ENCODE results near the gene BACE2.

The BACE2 gene

GRCh38 chr21:41136286-41136685 is 31.7 kb upstream of the BACE2 start:
- H3K9me3 ChIP-seq (ENCODE audit: control insufficient read depth in 1 of 2, low read length in 2 of 2): no peaks in the 10 kb centered on the region
- H3K36me3 ChIP-seq (ENCODE audit: control insufficient read depth in 1 of 2, insufficient read depth in 2 of 2, low read length in 2 of 2): no peaks in the 10 kb centered on the region
- no peak overlapping the region for H3K4me3 ChIP-seq (ENCODE audit: low read depth in 1 of 2, low read length in 2 of 2)
- no peak overlapping the region for H3K9ac ChIP-seq (ENCODE audit: low read depth in 1 of 2, low read length in 2 of 2)
- H3K27me3 ChIP-seq (ENCODE audit: control insufficient read depth in 1 of 2, insufficient read depth in 2 of 2, low read length in 2 of 2): peaks cover 0 to 8% of the 10 kb centered on the region in 2 donors
- H3K4me1 ChIP-seq (ENCODE audit: control insufficient read depth in 1 of 2, insufficient read depth in 2 of 2, low read length in 2 of 2): peaks cover 0 to 3% of the 10 kb centered on the region in 2 donors
- no peak overlapping the region for H3K27ac ChIP-seq (ENCODE audit: low read depth, low read length)

GRCh38 chr21:41137401-41137800 is 30.6 kb upstream of the BACE2 start:
- peaks cover 0 to 8% of the 10 kb centered on the region in 2 donors for H3K27me3 ChIP-seq (ENCODE audit: control insufficient read depth in 1 of 2, insufficient read depth in 2 of 2, low read length in 2 of 2)

GRCh38 chr21:41137889-41138288 is 30.1 kb upstream of the BACE2 start:
- H3K36me3 ChIP-seq (ENCODE audit: control insufficient read depth in 1 of 2, insufficient read depth in 2 of 2, low read length in 2 of 2): no peaks in the 10 kb centered on the region
- no peaks in the 10 kb centered on the region for H3K4me1 ChIP-seq (ENCODE audit: control insufficient read depth in 1 of 2, insufficient read depth in 2 of 2, low read length in 2 of 2)
- H3K9ac ChIP-seq (ENCODE audit: low read depth in 1 of 2, low read length in 2 of 2): no peak overlapping the region
- no peak overlapping the region for H3K27ac ChIP-seq (ENCODE audit: low read depth, low read length)
- peaks cover 0 to 8% of the 10 kb centered on the region in 2 donors for H3K27me3 ChIP-seq (ENCODE audit: control insufficient read depth in 1 of 2, insufficient read depth in 2 of 2, low read length in 2 of 2)
- no peak overlapping the region for H3K4me3 ChIP-seq (ENCODE audit: low read depth in 1 of 2, low read length in 2 of 2)
- H3K9me3 ChIP-seq (ENCODE audit: control insufficient read depth in 1 of 2, low read length in 2 of 2): no peaks in the 10 kb centered on the region

More at GRCh38 chr21:41137401-41137800, 30.6 kb upstream of the BACE2 start:
- Histone ChIP-seq H3K27ac (ENCODE audit: low read depth, low read length) (no peak overlapping the region), H3K36me3 (ENCODE audit: control insufficient read depth in 1 of 2, insufficient read depth in 2 of 2, low read length in 2 of 2) (no peaks in the 10 kb centered on the region), H3K9ac (ENCODE audit: low read depth in 1 of 2, low read length in 2 of 2) (no peak overlapping the region), H3K4me1 (ENCODE audit: control insufficient read depth in 1 of 2, insufficient read depth in 2 of 2, low read length in 2 of 2) (no peaks in the 10 kb centered on the region), H3K9me3 (ENCODE audit: control insufficient read depth in 1 of 2, low read length in 2 of 2) (no peaks in the 10 kb centered on the region), H3K4me3 (ENCODE audit: low read depth in 1 of 2, low read length in 2 of 2) (no peak overlapping the region)

- Histone ChIP-seq H3K9me3 (ENCODE audit: control insufficient read depth in 1 of 2, low read length in 2 of 2) (no peaks in the 10 kb centered on the region), H3K4me1 (ENCODE audit: control insufficient read depth in 1 of 2, insufficient read depth in 2 of 2, low read length in 2 of 2) (no peaks in the 10 kb centered on the region), H3K27ac (ENCODE audit: low read depth, low read length) (no peak overlapping the region), H3K27me3 (ENCODE audit: control insufficient read depth in 1 of 2, insufficient read depth in 2 of 2, low read length in 2 of 2) (peaks cover 0 to 8% of the 10 kb centered on the region in 2 donors), H3K4me3 (ENCODE audit: low read depth in 1 of 2, low read length in 2 of 2) (no peak overlapping the region), H3K36me3 (ENCODE audit: control insufficient read depth in 1 of 2, insufficient read depth in 2 of 2, low read length in 2 of 2) (no peaks in the 10 kb centered on the region), H3K9ac (ENCODE audit: low read depth in 1 of 2, low read length in 2 of 2) (no peak overlapping the region)
Observed at GRCh38 chr21:41138711-41139110, 29.2 kb upstream of the BACE2 start.

GRCh38 chr21:41139275-41139674 is 28.7 kb upstream of the BACE2 start:
- Histone ChIP-seq H3K9ac (ENCODE audit: low read depth in 1 of 2, low read length in 2 of 2) (no peak overlapping the region), H3K36me3 (ENCODE audit: control insufficient read depth in 1 of 2, insufficient read depth in 2 of 2, low read length in 2 of 2) (no peaks in the 10 kb centered on the region), H3K4me3 (ENCODE audit: low read depth in 1 of 2, low read length in 2 of 2) (no peak overlapping the region), H3K9me3 (ENCODE audit: control insufficient read depth in 1 of 2, low read length in 2 of 2) (no peaks in the 10 kb centered on the region), H3K27ac (ENCODE audit: low read depth, low read length) (no peak overlapping the region), H3K4me1 (ENCODE audit: control insufficient read depth in 1 of 2, insufficient read depth in 2 of 2, low read length in 2 of 2) (no peaks in the 10 kb centered on the region), H3K27me3 (ENCODE audit: control insufficient read depth in 1 of 2, insufficient read depth in 2 of 2, low read length in 2 of 2) (peaks cover 0 to 8% of the 10 kb centered on the region in 2 donors)

GRCh38 chr21:41139951-41140350 is 28.0 kb upstream of the BACE2 start:
- Histone ChIP-seq H3K9me3 (ENCODE audit: control insufficient read depth in 1 of 2, low read length in 2 of 2) (no peaks in the 10 kb centered on the region), H3K4me1 (ENCODE audit: control insufficient read depth in 1 of 2, insufficient read depth in 2 of 2, low read length in 2 of 2) (no peaks in the 10 kb centered on the region), H3K9ac (ENCODE audit: low read depth in 1 of 2, low read length in 2 of 2) (no peak overlapping the region), H3K27ac (ENCODE audit: low read depth, low read length) (no peak overlapping the region), H3K36me3 (ENCODE audit: control insufficient read depth in 1 of 2, insufficient read depth in 2 of 2, low read length in 2 of 2) (no peaks in the 10 kb centered on the region), H3K4me3 (ENCODE audit: low read depth in 1 of 2, low read length in 2 of 2) (no peak overlapping the region), H3K27me3 (ENCODE audit: control insufficient read depth in 1 of 2, insufficient read depth in 2 of 2, low read length in 2 of 2) (peaks cover 0 to 8% of the 10 kb centered on the region in 2 donors)

- H3K4me3 ChIP-seq (ENCODE audit: low read depth in 1 of 2, low read length in 2 of 2): no peak overlapping the region
- no peaks in the 10 kb centered on the region for H3K4me1 ChIP-seq (ENCODE audit: control insufficient read depth in 1 of 2, insufficient read depth in 2 of 2, low read length in 2 of 2)
- peaks cover 0 to 3% of the 10 kb centered on the region in 2 donors for H3K27me3 ChIP-seq (ENCODE audit: control insufficient read depth in 1 of 2, insufficient read depth in 2 of 2, low read length in 2 of 2)
- H3K9ac ChIP-seq (ENCODE audit: low read depth in 1 of 2, low read length in 2 of 2): no peak overlapping the region
- no peak overlapping the region for H3K27ac ChIP-seq (ENCODE audit: low read depth, low read length)
- no peaks in the 10 kb centered on the region for H3K36me3 ChIP-seq (ENCODE audit: control insufficient read depth in 1 of 2, insufficient read depth in 2 of 2, low read length in 2 of 2)
- no peaks in the 10 kb centered on the region for H3K9me3 ChIP-seq (ENCODE audit: control insufficient read depth in 1 of 2, low read length in 2 of 2)
Observed at GRCh38 chr21:41141031-41141457, 26.9 kb upstream of the BACE2 start.

GRCh38 chr21:41142051-41142795 is 25.7 kb upstream of the BACE2 start:
- Histone ChIP-seq H3K4me3 (ENCODE audit: low read depth in 1 of 2, low read length in 2 of 2) (no peak overlapping the region), H3K27me3 (ENCODE audit: control insufficient read depth in 1 of 2, insufficient read depth in 2 of 2, low read length in 2 of 2) (no peaks in the 10 kb centered on the region), H3K36me3 (ENCODE audit: control insufficient read depth in 1 of 2, insufficient read depth in 2 of 2, low read length in 2 of 2) (no peaks in the 10 kb centered on the region), H3K9ac (ENCODE audit: low read depth in 1 of 2, low read length in 2 of 2) (no peak overlapping the region), H3K4me1 (ENCODE audit: control insufficient read depth in 1 of 2, insufficient read depth in 2 of 2, low read length in 2 of 2) (no peaks in the 10 kb centered on the region), H3K9me3 (ENCODE audit: control insufficient read depth in 1 of 2, low read length in 2 of 2) (no peaks in the 10 kb centered on the region), H3K27ac (ENCODE audit: low read depth, low read length) (no peak overlapping the region)

- no peaks in the 10 kb centered on the region for H3K36me3 ChIP-seq (ENCODE audit: control insufficient read depth in 1 of 2, insufficient read depth in 2 of 2, low read length in 2 of 2)
- peaks cover 0 to 8% of the 10 kb centered on the region in 2 donors for H3K4me1 ChIP-seq (ENCODE audit: control insufficient read depth in 1 of 2, insufficient read depth in 2 of 2, low read length in 2 of 2)
- no peak overlapping the region for H3K27ac ChIP-seq (ENCODE audit: low read depth, low read length)
- H3K9ac ChIP-seq (ENCODE audit: low read depth in 1 of 2, low read length in 2 of 2): no peak overlapping the region
- H3K9me3 ChIP-seq (ENCODE audit: control insufficient read depth in 1 of 2, low read length in 2 of 2): no peaks in the 10 kb centered on the region
- H3K27me3 ChIP-seq (ENCODE audit: control insufficient read depth in 1 of 2, insufficient read depth in 2 of 2, low read length in 2 of 2): no peaks in the 10 kb centered on the region
- no peak overlapping the region for H3K4me3 ChIP-seq (ENCODE audit: low read depth in 1 of 2, low read length in 2 of 2)
Observed at GRCh38 chr21:41143596-41144325, 24.2 kb upstream of the BACE2 start.

Measured in duodenal mucosa (tissue), 2 donors.